ENCODE measurements around the gene SLC35B4. TPM values are rescaled to one million over a fixed set of nuclear protein-coding genes. Genes with fewer than 3 reads are reported as not detected.

SLC35B4 gene, protein sequence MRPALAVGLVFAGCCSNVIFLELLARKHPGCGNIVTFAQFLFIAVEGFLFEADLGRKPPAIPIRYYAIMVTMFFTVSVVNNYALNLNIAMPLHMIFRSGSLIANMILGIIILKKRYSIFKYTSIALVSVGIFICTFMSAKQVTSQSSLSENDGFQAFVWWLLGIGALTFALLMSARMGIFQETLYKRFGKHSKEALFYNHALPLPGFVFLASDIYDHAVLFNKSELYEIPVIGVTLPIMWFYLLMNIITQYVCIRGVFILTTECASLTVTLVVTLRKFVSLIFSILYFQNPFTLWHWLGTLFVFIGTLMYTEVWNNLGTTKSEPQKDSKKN
- total RNA-seq: 14.1 TPM

DNA sequence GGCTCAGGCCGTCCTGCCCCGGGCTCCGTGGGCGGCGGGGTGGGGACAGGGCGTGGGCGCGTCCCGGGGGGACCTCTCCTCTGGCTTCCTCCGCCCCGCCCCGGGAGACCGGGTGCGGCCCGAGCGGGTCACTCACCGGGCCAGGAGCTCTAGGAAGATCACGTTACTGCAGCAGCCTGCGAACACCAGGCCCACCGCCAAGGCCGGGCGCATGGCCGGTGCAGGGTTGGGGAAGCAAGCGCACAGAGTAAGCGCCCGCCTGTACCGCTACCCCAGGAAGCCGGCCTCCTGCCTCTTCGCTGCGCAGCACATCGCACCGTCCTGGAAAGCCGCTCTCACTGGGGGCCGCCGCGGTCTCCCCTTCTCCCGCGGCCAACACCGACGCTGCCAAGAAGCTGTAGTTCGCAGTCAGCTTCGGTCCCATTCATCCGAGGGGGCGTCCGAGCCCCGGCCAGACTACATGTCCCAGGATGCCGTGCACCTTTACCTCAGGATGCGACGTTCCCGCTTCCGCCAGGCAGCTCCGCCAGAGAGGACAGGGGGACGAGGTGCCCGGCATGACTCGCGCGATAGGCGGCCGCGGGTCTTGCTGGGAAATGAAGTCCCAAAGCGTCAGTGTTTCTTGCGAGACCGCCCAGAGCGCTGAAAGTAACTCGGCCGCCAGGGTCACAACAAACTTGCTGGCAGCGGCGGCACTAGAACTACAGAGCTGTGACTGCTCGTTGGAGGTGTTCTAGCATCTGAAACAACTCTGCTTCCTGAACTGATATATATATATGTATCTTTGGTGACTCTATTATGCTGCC, at the start of gene SLC35B4:
SLC35B4 (minus strand) TSS at position 392 of the 806 bp plus-strand sequence; CDS start at position 213, 179 bp downstream.
- ATAC-seq: peak; percentile 100
- DNase-seq (ENCODE audit: low spot score): peak; percentile 96
- intact Hi-C loops (cut with DNase I): no loop called here

DNA sequence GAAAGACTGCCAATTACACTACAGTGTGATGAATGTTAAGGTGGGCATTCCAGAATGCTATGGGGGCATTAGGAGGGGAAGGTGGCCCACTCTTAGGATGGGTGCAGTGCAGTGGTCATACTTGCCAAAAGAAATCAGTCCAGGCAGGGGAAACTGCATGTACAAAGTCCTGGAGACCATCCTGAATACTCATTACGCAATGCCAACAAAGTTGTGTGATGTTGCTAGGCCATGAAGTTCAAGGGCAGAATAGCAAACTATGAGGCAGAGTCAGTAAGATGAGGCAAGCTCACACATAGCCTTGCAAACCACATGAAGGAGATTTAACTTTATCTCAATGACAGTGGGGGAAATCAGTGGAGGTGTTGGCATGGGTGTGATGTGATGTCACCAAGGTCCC, 49.8 kb upstream of the SLC35B4 start:
- ATAC-seq (no peak), DNase-seq (ENCODE audit: low spot score) (no peak)
- intact Hi-C loops (cut with DNase I): no loop called here

DNA sequence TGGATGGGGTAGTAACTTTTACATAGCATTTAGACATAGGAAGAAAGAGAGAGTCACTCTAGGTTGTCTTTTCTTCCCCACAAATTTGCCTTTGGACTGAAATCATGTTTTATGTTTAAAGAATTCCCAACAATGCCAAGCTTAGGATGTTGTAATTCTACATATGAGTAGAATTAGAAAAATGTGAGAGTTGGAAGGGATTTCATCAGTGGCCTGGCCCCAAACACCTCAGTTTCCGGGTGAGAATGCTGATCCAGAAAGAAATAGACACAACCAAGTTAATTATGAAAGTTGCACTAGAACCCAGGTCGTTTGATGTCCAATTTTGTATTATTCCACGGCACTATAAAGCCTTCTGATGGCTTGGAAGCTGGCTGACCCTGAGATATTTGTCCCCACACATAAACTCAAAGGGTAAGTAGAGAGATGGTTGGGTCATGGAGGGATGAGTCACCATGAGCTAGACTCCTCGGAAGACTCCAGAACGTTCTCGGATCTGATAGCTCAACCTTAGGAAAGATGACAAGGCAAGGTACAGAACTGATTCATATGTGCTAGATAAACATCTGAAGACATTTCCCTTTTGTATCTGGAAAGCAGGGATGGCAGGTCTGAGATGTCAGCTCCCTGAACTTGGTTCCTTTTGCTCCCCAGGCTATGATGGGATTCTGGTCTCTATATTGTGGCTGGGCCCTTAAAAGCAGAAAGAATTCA, 48.8 kb upstream of the SLC35B4 start:
- no peak for ATAC-seq
- DNase-seq (ENCODE audit: low spot score): no peak
- intact Hi-C loops (cut with DNase I): no loop called here

DNA sequence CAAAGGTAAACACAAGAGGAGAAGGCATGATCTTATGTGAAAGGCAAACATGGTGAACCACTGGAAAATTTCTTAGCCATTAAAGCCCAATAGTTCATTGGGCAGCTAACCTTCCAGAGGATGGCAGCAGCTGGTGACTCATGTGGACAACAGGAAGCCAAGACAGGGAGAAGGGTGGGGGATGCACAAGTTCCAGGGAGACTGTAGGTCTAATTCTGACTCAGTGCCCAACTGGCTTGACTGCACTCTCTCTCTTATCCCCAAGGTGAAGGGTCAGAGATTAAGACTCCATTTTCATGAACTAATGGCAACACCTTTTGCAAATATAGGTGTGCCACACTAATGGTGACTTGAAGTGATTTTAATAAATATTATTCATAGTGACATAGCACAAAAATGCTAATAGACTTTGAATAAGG, 47.9 kb upstream of the SLC35B4 start:
- intact Hi-C loops (cut with DNase I): no loop called here
- ATAC-seq (no peak), DNase-seq (ENCODE audit: low spot score) (no peak)

DNA sequence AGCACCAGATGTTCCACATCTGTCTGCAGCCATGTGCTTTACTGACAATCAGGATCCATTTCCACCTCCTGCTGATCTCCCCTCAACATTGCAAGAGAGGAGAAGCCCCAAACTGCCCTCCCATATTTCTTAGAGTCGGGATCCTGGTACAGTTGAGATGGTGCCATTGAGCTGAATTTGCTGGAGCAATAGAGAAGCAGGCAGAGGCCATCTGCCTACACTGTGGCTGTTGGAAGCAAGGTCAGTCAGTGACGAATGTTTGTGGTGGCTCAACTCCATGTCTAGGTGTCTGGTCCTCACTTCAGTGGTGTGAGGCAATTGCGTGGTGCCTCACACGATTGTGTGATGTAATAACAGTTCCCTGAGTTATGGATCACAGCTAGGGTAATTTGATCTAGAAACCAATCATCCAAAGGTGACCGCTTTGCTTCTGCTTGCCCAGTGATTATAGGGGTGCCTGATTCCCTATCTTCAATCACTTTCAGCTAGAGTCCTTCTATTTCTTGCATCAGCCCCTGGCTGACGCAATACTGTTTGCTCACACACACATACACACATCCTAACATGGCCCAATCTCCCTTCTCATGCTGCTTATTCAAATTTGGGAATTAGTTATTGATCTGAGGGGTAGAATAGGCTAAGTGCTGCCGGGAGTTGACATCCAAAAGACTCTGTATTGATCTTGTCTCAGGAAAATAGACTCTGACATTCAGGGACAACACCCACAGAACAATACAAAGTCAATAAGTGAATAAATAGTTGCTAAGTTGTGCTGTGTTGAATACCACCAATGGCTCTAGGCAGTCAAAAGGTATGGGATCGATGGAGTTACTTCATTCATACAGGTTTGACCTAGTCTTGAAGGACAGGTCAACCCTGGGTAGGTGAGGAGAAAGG, 46.1 kb upstream of the SLC35B4 start:
- DNase-seq (ENCODE audit: low spot score) (no peak), ATAC-seq (no peak)
- intact Hi-C loops (cut with DNase I): no loop called here

DNA sequence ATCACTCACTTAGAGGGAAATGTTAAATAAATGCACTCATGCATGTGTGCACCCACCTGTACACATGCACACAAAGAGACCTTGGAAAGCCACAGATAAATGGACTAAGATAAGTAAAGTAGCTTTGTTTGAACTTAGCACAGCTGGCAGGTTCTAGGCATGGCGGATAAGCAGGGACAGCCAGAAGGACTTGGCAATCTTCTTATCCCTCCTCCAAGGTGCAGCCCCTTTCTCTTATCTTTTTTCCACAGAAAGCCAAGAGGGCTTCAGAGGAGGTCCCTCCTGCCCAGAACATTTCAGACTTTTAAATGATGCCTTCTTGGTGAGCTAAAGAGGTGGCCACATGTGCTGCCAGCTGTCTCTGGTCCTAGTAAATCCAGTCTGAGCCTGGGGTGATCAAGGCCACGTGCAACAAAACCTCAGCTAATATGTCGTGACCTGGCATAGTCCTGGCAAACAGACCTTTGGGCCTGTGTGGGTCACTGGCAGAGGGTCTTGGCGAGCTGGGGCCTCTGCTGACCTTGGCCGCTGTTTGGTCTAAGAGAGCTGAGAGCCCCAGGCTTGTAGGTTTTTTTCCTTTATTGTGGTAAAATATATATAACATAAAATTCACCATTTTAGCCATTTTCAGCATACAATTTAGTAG, 43.2 kb upstream of the SLC35B4 start:
- intact Hi-C loops (cut with DNase I): no loop called here
- no peak for DNase-seq (ENCODE audit: low spot score)
- no peak for ATAC-seq

DNA sequence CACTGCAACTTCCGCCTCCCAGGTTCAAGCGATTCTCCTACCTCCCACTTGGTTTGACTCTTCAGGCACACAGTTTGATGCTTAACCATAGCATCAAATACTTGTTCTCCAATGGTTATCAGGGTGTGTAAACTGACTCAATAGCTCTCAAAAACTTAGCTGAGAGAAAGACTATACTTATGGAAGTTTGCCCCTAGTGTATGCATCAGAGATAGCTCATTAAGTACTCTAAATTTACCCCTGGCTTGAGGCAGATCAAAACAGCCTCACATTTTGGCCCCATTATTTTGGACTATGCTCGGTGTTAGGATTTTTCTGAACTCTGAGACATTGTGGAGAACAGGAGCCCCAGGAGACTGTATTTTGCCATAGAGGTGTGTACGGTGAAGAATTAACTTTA, 40.8 kb upstream of the SLC35B4 start:
- ATAC-seq (no peak), DNase-seq (ENCODE audit: low spot score) (no peak)
- intact Hi-C loops (cut with DNase I): no loop called here

DNA sequence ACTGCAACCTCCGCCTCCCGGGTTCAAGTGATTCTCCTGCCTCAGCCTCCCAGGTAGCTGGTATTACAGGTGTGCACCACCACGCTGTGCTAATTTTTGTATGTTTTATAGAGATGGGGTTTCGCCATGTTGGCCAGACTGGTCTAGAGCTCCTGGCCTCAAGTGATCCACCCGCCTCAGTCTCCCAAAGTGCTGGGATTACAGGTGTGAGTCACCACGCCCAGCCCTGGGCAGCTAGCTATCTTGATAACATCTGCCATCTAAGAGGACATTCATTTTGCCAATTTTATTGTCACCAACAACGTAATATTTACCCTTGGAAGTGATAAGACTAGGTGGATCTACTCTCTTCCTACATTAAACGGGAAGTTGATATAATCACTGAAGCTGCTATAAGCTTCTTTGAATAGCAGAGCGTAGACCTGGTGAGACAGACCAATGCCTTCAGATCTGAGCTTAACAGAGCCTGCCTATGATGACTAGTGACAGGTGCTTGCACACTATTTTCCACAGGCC, 39.7 kb upstream of the SLC35B4 start:
- ATAC-seq: no peak
- intact Hi-C loops (cut with DNase I): no loop called here
- no peak for DNase-seq (ENCODE audit: low spot score)

DNA sequence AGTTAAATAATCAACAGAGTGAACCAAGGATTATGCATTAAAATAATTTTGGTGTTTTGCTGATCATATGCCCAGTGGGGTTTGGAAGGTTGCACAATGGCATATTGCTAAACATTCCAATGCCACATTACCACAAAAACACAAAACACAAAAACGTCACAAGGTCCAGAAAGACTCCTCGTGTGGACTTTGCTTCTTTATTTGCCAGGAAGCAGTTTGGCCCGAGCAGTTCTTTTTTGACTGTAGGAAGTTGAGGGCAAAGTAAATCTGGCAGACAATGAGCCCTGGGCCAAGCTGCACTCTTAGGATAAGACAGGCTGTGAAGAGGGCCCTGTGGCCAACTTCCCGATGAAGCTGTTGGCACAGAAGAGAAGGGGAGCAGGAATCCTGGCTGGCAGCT, 39.2 kb upstream of the SLC35B4 start:
- no peak for DNase-seq (ENCODE audit: low spot score)
- intact Hi-C loops (cut with DNase I): no loop called here
- peak; percentile 34 for ATAC-seq

DNA sequence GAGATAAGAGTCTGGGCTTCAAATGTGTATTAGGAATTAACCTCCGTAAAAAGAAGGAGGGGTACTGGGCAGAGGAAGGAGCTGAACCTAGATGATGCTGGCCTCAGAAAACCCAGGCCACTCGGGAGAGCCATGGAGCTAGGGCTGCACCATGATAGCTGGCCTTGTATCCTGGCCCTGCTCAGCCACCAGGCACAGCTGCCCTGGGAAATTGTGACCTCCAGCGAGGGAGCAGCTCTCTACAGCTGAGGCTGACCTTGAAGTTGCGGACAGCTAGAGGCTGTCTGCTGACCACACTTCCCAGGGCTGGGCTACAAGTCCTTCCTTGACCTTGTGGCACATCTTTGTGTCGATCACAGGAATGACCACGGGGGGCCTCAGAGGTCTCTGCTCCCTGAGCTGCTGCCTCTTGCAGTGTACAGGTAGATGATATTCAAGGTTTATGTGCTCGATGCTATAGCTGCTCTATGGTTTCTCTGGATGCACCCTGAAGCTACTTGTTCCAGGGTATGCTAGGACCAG, 38.3 kb upstream of the SLC35B4 start:
- DNase-seq (ENCODE audit: low spot score) (no peak), ATAC-seq (no peak)
- intact Hi-C loops (cut with DNase I): no loop called here

DNA sequence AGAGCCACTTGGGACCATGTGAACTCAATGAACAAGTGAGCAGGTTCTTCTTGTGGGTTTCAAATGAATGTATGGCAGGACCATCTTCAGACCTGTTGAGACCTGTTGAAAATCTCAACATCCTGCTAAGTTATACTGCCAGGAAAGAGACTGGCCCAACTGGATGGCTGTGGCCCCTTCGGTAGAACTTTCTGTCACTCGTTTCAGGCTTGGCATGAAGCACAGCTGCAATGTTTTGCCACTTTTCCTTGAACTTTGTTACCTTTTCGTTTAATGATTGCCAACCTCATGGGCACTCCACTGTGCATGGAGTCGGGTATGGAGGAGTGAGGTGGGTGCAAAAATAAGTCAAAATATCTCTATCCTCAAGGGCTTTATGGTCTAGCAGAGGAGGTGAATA, 36.7 kb upstream of the SLC35B4 start:
- intact Hi-C loops (cut with DNase I): no loop called here
- ATAC-seq (no peak), DNase-seq (ENCODE audit: low spot score) (no peak)

DNA sequence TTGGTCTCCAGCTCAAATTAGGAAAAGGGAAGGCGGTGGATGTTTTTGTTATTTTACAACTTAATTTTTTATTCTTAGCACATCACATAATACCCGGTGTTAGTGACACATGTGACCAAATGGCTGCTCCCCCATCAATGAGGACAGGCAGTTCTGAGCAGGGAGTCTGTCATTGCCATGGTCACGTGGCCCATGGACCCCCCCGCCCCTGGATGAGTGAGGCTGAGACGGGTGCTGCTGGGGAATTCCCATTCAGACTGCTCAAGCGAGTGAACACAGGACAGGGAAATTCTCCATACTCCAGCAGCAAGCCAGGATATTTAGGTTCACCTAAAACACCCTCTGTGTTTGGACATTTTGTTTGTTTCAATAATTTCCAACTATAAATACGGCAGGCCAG, 34.7 kb upstream of the SLC35B4 start:
- ATAC-seq (no peak), DNase-seq (ENCODE audit: low spot score) (no peak)
- intact Hi-C loops (cut with DNase I): no loop called here

DNA sequence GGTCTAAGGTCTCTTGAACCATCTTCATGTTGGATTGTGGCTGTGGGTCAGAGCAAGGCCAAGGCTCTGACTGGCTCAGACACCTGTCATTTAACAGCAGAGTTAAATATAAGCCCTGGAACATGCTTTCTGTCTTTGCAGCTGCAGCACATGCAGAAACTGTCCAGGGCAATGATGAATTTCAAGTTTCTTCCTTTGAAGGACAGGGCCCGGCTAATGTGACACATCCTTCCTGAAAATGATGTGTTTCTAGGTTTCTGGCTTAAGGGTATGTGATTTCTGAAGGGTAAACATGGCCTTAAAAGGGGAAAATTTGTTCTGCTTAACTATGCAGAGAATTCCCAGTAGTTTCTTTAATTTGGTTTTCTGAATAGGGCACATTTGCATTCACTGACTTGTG, 34.0 kb upstream of the SLC35B4 start:
- intact Hi-C loops (cut with DNase I): no loop called here

DNA sequence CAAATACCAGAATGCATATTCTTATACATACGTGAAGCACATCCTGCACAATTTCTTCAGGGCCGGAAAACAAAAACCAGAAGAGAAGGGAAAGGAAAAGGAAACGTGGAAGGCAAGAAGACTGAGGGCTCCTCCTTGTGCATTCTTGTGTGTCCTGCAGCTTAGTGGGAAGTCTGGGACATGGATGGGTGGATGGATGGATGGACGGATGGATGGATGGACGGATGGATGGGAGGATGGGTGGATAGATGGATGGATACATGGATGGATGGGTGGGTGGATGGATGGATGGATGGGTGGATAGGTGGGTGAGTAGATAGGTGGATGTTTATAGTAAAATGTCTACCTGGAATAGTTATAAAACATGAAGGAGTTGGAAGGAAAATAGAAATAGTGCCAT, 30.8 kb upstream of the SLC35B4 start:
- ATAC-seq (no peak), DNase-seq (ENCODE audit: low spot score) (no peak)
- intact Hi-C loops (cut with DNase I): no loop called here

More for the DNA sequence above, 34.0 kb upstream of the SLC35B4 start:
- DNase-seq (ENCODE audit: low spot score) (no peak), ATAC-seq (no peak)

DNA sequence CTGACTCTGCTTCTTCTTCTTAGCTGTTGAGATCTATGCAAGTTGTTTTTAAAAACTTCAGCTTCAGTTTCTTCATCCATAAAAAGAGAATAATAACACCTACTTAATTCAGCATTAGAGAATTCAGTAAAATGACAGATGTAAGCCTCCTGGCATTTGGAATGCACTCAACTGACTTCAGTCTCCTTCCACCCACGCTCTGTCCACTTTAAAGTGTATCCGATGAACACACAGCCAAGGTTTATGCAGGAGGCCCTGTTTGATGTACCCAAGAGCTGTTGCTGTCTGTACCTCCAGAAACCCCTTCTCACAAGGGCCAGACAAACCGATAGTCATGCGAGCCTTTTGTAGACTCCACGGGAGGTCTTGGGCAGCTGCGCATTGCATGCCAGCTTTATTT, 27.1 kb upstream of the SLC35B4 start:
- intact Hi-C loops (cut with DNase I): no loop called here

DNA sequence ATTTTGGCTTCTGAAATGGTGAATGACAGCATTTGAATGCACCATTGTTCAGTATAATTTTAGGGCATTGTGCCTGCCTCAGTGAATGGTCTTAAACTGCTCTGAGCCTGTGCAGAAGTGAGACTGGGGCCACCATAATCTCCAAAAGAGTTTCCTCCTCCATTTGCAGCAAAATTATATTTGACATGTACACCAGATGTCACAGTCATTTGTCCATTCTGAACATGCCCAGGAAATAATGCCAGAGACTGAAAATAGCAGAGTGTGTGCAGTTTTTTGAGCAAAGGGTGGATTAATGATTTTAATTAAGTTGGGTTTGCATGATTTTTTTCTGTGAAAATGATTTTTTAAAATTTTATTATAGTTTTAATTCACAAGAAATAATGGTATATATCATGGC, 26.4 kb upstream of the SLC35B4 start:
- ATAC-seq (no peak), DNase-seq (ENCODE audit: low spot score) (no peak)
- intact Hi-C loops (cut with DNase I): no loop called here

More for the DNA sequence above, 27.1 kb upstream of the SLC35B4 start:
- ATAC-seq (no peak), DNase-seq (ENCODE audit: low spot score) (no peak)

DNA sequence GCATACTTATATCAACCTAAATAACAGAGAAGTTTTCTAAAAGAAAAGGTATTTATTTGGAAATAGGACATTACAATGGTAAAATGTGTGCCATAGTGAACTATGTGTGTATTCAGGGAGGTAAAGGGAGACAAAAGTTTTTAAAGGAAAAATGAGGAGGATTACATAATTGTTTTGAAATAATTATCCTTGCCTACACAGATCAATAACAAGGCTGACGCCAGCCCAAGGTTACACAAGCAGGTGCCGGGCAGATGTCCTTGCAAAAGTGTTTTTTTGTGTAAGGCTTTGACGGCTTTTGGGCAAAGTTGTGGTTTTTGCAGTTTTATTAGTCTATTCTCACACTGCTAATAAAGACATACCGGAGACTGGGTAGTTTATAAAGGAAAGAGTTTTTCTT, 22.7 kb upstream of the SLC35B4 start:
- DNase-seq (ENCODE audit: low spot score) (no peak), ATAC-seq (no peak)
- intact Hi-C loops (cut with DNase I): no loop called here

DNA sequence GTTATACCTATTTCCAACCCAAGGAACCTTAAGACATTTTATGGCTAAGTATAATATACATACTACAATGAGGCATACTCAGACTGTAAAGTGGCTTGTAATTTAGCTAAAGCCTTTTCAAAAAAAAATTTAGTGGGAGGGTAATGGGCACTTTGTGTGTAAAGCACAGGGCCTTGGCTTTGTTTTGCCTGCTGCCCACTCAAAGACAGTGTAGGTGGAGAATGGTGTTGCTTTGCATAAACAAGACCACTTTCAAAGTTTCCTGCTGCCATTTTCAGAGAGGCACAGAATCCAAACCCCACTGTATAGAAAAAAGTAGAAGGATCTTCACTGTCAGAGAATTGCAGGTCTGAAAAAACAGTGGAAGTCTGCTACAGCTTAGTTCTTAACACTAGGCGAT, 21.2 kb upstream of the SLC35B4 start:
- DNase-seq (ENCODE audit: low spot score) (no peak), ATAC-seq (no peak)
- intact Hi-C loops (cut with DNase I): no loop called here

Data from sciatic nerve (tissue), 2 donors.